ENCODE measurements around the gene CFAP68.

Gene CFAP68, protein sequence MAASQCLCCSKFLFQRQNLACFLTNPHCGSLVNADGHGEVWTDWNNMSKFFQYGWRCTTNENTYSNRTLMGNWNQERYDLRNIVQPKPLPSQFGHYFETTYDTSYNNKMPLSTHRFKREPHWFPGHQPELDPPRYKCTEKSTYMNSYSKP

DNA sequence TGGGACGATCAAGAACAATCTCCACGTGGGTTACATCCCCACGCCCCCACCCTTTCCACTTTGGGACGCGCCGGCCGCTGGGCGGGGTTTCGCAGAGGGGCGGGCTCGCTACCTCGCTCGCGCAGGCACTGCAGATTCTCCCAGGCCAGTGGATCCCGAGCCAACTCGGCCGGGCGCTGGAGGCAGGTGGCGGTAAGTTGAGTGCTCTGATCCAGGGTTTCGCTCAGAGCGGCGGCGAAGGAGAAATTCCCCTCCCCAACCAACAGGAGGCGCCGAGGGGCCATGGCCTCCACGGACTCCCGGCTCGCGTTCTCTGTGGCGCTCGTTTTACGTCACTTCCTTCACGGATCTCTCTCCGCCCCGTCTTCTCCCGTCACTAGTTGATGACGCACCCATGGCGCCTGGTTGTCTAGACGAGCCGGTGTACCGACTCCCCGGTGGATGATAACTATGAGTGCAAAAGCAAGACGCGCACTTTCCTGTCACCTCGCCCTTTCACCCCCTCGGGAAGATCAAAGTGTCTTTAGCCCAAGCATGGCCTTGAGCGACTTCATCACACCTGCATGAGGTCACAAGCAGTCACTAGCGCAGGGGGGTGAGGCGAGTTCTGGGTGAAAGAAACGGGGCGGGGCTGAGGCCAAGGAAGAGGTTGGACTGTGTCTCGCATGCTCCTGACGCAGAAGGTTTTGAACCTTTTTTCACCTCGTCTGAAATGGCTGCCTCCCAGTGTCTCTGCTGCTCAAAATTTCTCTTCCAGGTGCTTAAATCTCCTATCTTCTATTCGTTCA is at the start of gene CFAP68, which contains the start of gene FDXACB1:
CFAP68 (plus strand) TSS at position 693 of the 788 bp plus-strand sequence; CDS start at position 713, 20 bp downstream.
FDXACB1 (minus strand) TSS at position 317 of the 788 bp plus-strand sequence; CDS start at position 284, 33 bp downstream.
- peak; percentile 93 to 96 for DNase-seq

DNA sequence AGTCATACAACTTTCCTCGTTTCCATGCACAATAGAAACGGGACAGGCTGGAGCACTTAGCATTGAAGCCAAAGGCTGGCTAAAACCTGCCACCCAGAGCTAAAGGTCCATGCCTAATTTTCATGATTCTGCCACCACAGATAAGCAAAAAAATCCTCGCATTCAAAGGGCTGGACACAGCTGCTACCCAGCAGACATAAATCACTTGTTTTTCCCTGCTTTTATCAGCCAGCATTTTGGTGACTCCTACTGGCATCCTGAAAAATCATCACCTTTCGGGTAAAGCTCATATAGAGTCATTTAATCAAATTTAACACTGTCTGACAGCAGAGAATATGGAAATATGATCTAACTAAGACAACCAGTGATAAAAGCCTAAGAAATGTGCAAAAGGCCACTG is 45.8 kb upstream of the CFAP68 start:
- DNase-seq = no peak

DNA sequence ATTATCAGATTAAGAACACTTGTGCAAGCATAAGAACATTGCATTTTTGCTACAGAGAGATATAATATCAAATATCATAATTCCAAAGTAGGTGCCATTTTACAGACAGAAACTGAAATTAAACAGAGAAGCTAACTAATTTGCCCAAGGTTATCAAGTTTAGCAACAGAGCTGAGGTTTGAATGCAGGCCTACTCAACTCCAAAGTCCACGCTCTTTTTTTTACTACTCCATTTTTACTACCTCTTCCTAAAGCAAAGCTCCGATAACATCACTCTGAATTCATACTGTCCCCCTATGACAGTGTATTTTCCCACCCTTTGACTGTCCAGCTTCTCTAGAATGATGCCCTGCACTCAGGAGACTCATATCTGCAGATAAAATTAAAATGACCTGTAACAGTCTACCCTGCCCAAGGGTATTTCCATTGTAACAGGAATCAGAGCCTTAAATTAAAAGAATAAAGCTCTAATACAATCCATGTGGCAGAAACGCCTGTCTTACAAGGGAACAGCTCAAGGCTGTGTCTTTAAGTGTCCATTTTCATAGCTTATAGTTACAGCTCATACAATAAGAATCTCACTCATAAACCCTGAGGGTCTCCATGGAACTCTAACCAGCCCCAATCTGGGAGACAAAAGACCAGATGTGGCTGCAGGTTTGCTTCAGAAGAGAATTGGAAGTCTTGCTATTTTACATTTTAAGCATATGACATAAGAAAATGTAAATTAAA is 44.7 kb upstream of the CFAP68 start:
- no peak for DNase-seq

DNA sequence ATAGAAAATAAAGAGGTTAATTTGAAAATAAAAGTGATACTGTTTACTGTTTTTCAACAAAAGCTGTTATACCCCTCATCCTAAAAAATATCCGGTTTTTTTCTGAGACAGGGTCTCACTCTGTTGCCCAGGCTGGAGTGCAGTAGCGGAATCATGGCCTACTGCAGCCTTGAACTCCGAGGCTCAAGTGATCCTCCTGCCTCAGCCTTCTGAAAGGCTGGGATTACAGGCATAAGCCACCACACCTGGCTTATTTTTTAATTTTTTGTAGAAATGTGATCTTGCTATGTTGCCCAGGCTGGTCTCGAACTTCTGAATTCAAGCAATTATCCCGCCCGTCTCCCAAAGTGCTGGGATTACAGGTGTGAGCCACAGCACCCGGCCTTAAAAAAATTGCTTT is 43.7 kb upstream of the CFAP68 start:
- no peak for DNase-seq

DNA sequence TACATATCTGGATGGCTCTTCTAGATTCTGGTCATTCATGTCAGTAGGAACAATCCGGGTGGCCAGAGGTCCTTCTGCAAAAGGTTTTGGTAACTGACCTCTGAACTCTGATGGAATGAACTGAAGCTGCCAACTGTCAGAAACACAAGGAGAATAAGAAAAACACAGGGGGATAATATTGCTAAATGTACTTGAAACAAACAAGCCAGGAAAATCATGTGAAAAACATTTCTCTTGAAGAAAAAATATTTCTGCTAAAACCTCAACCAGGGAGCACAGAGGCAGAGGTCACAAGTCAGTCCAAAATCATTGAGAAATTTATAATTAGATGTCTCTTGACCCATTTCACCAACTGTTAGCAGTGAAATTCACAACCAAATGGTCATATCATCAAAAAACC is 43.2 kb upstream of the CFAP68 start:
- no peak for DNase-seq

DNA sequence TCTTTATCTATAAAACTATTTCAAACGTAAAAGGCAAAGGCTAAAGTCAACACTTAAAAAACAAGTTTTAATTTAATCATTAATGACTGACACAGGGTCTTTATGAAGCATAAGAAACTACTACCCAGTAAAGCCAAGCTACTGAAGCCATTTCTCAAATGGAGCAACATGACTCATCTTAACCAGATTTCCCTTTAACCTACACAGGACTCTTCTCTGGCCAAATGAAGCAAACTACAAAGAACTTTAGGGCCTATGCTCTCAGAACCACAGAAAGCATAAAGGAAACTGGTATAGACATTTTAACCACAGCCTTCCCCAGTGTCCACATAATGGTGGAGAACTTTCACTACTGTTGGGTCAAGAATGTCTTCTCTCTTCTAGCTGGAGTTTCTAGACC is 42.6 kb upstream of the CFAP68 start:
- no peak for DNase-seq

DNA sequence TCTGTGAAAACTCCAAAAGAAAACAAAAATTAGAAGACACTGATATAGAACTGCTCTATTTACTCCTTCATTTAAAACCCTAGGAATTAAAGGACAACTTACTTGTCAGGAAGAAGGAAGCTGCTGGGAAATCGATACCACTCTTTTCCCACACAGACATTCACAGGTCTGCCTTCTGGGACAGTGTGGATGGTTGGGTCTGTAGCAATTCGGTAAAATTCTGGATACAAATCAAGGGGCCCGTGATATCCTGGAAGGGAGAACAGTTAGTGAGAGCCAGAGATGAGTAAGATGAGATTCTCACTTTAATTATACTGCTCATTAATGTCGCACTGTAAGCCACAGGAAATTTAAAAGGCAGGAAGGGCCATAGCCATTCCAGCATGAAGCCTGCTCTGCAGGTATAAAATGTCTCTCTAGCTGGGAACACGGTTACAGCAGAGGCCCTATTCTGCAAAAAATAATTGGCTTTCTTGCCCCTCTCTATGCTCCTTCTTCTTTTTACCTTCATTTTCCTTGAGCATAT is 41.9 kb upstream of the CFAP68 start:
- DNase-seq = no peak

DNA sequence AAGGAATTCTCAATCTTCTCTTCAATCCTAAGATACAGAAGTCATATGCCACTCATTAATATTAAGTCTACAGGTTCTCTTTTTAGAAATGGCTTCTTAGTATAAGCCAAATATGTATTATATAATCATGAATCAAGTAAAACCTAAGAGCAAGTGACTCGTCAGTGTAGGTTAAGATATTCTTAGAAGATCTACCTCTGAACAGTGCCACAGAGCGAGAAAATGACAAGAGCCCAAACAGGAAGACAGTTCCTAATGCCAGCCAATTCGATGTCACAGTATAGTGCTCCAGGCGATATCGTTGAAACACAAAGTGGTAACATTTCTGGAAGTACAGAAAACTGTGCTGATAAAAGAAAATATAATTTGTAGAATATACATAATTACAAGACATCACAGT is 41.3 kb upstream of the CFAP68 start:
- DNase-seq = no peak

DNA sequence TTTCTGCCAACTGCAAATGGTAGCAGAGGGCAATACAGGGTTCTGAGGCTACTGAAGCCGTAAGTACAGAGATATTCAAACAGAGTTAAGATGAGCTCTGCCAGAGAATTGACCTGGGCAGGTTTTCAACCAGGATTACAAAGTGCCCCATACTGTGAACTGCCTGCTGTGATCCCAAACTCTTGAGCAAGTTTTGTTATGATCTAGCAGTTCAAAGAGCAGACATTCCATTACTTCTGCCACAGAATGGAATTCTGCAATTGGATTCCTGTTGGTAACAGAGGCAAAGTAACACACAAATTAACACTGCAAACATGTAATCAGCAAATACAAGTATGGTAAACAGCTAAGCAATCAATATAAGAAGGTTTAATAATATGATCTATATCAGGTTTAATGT is 39.2 kb upstream of the CFAP68 start:
- DNase-seq = no peak

DNA sequence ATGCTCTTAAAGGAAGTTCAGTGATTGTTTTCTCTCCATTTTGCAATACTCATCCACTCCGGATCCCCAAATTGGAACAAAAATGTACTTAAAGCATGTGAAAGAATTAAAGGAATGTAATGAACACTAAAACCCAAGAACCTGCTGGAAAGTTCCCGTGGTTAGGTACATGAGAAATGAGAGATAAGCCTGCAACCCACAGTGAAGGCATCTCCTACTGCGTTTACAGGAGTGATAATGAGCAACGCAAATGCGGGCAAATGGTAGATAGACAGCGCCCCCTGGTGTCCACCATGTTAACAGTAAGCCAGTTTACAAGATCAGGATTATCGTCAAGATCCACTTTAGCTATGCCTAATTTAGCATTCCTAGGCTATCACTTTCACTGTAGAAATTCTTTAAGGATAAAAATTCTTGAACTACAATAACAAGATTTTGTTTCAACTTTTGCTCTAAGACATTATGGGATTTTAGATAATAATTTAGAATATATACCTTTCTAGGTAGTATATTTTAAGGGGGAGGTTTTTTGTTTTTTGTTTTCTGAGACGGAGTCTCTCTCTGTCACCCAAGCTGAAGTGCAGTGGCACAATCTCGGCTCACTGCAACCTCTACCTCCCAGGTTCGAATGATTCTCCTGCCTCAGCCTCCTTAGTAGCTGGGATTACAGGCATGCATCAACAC is 37.8 kb upstream of the CFAP68 start:
- peak; percentile 40 to 66 for DNase-seq

DNA sequence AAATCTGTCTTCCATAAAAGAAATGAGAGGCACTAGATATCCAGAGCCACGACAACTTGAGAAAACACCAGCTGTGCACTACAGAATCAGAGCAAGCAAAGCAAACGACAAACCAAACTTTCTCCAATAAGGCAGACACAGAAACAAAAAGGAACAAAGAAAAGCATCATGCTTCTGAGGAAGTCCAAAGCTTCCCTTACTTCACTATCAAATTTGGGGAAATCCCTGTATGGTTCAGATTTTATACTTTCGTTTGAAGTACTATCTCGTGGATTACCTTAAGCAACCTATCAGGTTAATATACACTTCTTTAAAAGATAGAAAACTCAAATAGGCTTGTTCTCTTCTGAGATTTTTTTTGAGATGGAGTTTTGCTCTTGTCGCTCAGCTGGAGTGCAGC is 35.7 kb upstream of the CFAP68 start:
- no peak for DNase-seq

DNA sequence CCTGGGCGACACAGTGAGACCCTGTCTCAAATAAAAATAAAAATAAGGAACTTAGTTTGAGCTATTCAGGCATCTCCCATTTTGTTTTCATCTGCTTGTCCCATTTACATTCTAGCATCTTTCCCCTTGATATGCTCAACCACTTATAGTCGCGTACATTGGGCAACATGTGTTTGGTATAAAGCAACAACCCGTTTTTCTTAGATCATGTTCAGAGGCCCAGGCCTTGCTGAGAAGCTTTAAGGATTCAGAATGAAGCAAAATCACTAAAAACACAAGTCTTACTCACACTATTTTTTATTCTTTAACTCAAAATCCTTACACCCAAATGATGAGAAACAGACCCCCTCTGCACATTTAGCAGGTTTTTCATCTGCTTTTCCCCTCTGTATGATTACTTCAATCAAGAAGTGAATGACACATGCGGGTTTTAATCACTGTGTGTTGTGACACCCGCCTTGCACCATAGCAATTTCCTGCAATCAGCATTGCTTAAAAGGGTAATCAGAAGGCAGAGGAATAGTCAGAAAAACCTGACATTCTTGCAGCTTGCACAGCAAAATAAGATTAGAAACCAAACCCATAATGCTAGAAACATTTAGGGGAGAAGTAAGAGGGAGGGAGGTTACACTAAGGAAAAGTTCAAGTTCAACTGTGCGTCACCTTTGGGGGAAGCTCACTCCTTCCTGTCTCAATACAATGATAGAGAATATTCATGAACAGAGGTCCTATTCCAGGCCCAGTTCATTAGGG is 33.9 kb upstream of the CFAP68 start:
- peak in 1 of 2 donors; percentile 7 for DNase-seq

DNA sequence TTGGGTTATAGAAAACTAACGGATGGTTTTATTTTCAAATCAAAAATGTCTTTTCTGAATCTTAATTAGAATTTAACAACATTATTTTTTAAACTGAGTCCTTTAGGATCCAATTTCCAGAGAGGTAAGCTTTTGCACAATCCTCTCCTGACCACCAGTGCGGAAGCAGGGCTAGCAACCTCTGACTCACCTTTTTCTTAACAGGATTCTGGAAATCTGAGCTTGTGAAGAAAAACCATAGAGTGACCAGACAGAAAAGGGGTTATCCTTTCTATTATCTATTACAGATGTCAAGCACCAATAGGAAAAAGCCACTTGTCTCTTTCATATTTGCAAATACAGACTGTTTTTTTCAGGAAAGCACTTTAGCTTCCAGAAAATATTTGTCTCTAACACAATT is 33.3 kb upstream of the CFAP68 start:
- no peak for DNase-seq

DNA sequence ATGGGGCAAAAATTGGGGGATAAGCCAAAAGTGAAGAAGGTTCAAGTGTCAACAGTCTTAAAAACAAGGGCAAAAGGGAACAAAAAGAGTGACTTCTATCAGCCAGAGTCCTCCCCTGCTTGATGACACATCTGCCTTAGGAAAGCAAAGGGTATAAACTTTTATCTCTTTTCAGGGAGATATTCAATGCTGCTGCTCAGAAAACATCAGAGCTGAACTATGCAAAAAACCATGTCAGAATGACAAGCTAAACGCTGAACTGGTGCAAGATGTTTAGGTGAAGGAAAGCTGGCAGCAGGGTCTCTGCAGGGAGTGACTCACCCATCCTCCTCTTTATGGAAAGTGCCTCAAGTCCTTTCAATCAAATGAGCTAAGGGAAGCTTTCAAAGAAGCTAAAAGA is 32.7 kb upstream of the CFAP68 start:
- no peak for DNase-seq

DNA sequence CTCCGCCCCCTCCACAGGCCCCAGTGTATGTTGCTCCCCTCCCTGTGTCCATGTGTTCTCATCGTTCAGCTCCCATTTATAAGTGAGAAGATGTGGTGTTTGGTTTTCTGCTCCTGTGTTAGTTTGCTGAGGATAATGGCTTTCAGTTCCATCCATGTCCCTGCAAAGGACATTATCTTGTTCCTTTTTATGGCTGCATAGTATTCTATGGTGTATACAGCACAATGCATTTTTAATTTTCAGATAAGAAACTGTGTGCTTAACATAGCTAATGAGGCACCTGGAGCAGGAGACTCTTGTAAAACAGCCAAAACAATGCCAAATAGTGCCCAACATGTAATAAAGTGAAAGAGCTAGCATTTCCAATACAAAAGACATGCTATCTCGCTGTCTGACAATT is 29.7 kb upstream of the CFAP68 start:
- DNase-seq = no peak

DNA sequence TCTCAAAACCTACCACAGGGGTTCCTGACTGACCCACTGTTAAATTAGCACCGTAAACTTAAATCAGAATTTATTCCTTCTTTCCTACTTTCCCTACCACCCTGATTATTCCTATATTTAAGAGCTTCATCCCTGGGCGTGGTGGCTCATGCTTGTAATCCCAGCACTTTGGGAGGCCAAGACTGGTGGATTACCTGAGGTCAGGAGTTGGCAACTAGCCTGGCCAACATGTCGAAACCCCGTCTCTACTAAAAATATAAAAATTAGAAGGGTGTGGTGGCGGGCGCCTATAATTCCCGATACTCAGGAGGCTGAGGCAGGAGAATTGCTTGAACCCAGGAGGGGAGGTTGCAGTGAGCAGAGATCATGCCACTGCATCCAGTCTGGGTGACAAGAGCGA is 28.3 kb upstream of the CFAP68 start:
- DNase-seq = no peak

DNA sequence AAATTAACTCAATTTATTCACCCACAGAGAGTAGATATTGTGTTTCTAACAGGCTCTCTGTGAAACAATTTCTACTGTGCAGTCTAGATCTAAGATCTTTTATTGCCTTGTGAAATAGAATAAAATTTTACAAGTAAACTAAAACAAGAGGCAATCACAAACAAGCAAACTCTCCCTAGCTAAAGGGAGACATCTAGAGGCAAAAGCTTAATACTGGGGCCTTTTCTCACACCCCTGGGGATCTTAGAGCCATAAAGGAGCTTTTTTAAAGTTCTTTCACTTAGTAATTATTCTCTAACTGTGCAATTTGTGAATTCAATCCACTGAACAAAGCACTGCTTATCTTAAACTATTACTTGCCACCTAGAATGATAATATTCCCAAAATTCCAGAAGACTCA is 27.7 kb upstream of the CFAP68 start:
- peak in 1 of 2 donors; percentile 12 for DNase-seq

DNA sequence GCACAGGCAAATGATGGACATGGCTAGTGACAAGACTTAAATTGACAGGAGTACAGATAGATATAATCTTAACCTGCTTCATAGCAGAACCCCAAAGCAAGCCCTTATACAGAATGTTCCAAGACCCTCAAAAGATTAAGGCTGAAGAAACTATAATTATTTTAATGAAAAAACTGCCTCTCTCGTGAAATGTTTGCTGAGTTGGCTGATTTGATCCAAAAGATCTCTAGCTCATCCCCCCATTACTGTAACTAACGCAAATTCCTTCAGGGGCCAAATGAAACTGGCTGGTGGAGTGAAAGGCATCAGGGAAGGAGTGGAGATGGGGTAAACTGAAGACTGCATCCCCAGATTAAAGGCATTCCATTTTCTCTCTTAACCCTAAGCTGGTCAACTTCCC is 27.2 kb upstream of the CFAP68 start:
- DNase-seq = no peak

DNA sequence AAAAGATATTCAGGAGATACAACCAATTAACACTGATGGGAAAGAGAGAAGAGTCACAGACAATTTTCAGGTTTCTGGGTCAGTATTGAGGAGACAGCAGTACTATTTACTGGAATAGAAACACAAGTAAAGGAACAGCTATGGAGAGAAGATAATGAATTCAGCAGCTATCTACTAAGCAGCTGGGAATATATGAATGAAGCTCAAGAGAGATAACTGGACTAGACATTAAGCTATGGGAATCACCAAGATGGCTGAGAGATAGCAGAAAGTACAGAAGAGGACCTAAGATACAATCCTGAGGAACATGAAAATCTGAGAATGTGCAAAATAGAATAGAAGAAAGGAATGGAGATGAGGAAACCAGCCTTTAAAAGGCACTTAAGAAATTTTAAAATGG is 23.8 kb upstream of the CFAP68 start:
- DNase-seq = no peak

DNA sequence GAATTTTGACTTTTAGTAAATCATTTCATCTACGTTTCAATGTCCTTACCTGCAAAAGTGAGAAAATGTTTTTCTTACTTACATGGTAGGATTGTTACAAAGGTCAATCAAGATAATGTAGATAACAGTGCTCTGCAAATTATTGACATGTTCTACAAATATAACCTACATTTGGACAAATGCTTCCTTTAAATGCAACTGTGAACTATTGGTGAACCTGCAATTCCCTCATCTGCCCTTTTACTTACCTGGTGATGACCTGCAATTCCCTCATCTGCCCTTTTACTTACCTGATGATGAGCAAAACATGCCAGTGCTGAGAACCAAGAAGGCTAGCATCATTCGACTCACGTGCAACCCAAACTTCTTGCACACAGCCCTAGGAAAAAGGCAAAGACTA is 19.1 kb upstream of the CFAP68 start:
- no peak for DNase-seq

DNA sequence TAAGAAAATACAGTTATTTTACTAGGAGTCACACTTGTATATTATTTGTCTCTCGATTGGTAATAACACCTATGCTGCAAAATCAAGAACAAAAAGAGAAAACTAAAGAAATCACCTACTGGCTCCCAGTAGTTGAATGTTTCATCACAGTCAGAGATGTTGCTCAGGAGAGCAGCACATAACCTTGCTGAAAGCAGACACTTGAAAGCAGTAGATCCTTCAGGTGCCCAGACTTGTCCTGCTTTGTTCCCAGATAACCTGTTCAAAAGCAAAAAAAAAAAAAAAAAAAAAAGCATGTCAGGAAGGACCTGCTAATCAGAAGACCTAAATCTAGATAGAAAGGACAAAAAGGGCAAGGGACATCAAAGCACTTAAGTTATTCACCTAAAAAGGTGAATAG is 9.2 kb upstream of the CFAP68 start:
- no peak for DNase-seq

DNA sequence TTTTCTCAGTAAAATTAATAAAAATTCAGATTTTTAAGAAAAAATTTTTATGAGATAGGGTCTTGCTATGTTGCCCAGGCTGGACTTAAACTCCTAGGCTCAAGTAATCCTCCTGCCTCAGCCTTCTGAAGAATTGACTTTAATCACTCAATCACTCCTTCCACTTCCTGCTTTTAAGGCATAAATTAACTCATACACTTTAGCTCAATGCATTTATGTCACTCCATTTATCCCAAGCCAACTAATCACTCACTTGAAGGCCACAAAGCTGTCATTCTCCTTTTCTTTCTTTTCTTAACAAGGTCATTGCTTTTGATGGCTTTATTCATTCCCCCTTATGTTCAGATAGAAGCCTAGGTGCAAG is 8.8 kb upstream of the CFAP68 start:
- DNase-seq = no peak

Measured in bone marrow (tissue), 2 donors.